ENCODE measurements around the gene ELOVL1.

Gene ELOVL1

GRCh38 chr1:43365678-43366077, 2.1 kb downstream of the ELOVL1 start:
- 84% methylated on average over 2 of the region's 2 CpGs for WGBS
- Histone ChIP-seq H3K27ac (ENCODE audit: low read depth, low read length) (no peak overlapping the region), H3K4me1 (ENCODE audit: insufficient read depth, low read length) (peaks cover 15% of the 10 kb centered on the region), H3K9me3 (ENCODE audit: insufficient read depth, low read depth, low read length) (no peaks in the 10 kb centered on the region), H3K9ac (ENCODE audit: low read depth, low read length) (no peak overlapping the region), H3K4me3 (ENCODE audit: low read length) (peak overlapping the region; percentile 92), H3K27me3 (ENCODE audit: insufficient read depth, low read length) (no peaks in the 10 kb centered on the region), H3K36me3 (ENCODE audit: insufficient read depth, low read length) (peaks cover 46% of the 10 kb centered on the region)

GRCh38 chr1:43363935-43364525, 3.8 kb downstream of the ELOVL1 start:
- Histone ChIP-seq H3K4me1 (ENCODE audit: insufficient read depth, low read length) (peaks cover 24% of the 10 kb centered on the region), H3K27ac (ENCODE audit: low read depth, low read length) (no peak overlapping the region), H3K9me3 (ENCODE audit: insufficient read depth, low read depth, low read length) (no peaks in the 10 kb centered on the region), H3K9ac (ENCODE audit: low read depth, low read length) (no peak overlapping the region), H3K27me3 (ENCODE audit: insufficient read depth, low read length) (no peaks in the 10 kb centered on the region), H3K36me3 (ENCODE audit: insufficient read depth, low read length) (peaks cover 58% of the 10 kb centered on the region), H3K4me3 (ENCODE audit: low read length) (no peak overlapping the region)
- 87% methylated on average over 5 of the region's 5 CpGs for WGBS

GRCh38 chr1:43363283-43363934, 4.4 kb downstream of the ELOVL1 start:
- no peak overlapping the region for H3K9ac ChIP-seq (ENCODE audit: low read depth, low read length)
- peaks cover 58% of the 10 kb centered on the region for H3K36me3 ChIP-seq (ENCODE audit: insufficient read depth, low read length)
- no peaks in the 10 kb centered on the region for H3K27me3 ChIP-seq (ENCODE audit: insufficient read depth, low read length)
- H3K9me3 ChIP-seq (ENCODE audit: insufficient read depth, low read depth, low read length): no peaks in the 10 kb centered on the region
- no peak overlapping the region for H3K27ac ChIP-seq (ENCODE audit: low read depth, low read length)
- peaks cover 18% of the 10 kb centered on the region for H3K4me1 ChIP-seq (ENCODE audit: insufficient read depth, low read length)
- H3K4me3 ChIP-seq (ENCODE audit: low read length): no peak overlapping the region
- 89% methylated on average over 9 of the region's 9 CpGs for WGBS

- H3K4me3 ChIP-seq (ENCODE audit: low read length): peak overlapping the region; percentile 91
- 95% methylated on average over 4 of the region's 4 CpGs for WGBS
- H3K9ac ChIP-seq (ENCODE audit: low read depth, low read length): no peak overlapping the region
- peaks cover 13% of the 10 kb centered on the region; the same call in 1 of the 2 replicates for H3K4me1 ChIP-seq (ENCODE audit: insufficient read depth, low read length)
- H3K27me3 ChIP-seq (ENCODE audit: insufficient read depth, low read length): no peaks in the 10 kb centered on the region
- no peaks in the 10 kb centered on the region for H3K9me3 ChIP-seq (ENCODE audit: insufficient read depth, low read depth, low read length)
- H3K27ac ChIP-seq (ENCODE audit: low read depth, low read length): no peak overlapping the region
- H3K36me3 ChIP-seq (ENCODE audit: insufficient read depth, low read length): peaks cover 58% of the 10 kb centered on the region
Measured at GRCh38 chr1:43360616-43361015, 7.2 kb downstream of the ELOVL1 start.

DNA sequence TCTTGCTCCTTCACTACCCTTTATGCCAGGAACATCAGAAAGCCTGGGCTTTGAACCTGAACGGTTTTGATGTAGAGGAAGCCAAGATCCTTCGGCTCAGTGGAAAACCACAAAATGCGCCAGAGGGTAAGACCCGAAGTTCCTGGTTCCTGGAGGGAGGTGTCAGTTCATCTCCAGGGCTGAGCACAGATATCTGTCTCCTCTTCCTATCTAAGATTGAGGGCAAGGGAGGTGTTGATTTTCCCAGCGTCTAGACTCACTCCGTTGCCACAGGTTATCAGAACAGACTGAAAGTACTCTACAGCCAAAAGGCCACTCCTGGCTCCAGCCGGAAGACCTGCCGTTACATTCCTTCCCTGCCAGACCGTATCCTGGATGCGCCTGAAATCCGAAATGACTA, 8.1 kb downstream of the ELOVL1 start:
- Histone ChIP-seq H3K27ac (ENCODE audit: low read depth, low read length) (no peak overlapping the region), H3K4me3 (ENCODE audit: low read length) (peak overlapping the region; percentile 91), H3K9me3 (ENCODE audit: insufficient read depth, low read depth, low read length) (no peaks in the 10 kb centered on the region), H3K4me1 (ENCODE audit: insufficient read depth, low read length) (peaks cover 9% of the 10 kb centered on the region; the same call in 1 of the 2 replicates), H3K9ac (ENCODE audit: low read depth, low read length) (peak overlapping the region; percentile 88), H3K36me3 (ENCODE audit: insufficient read depth, low read length) (peaks cover 51% of the 10 kb centered on the region), H3K27me3 (ENCODE audit: insufficient read depth, low read length) (no peaks in the 10 kb centered on the region)
- WGBS: 59% methylated on average over 11 of the region's 11 CpGs

DNA sequence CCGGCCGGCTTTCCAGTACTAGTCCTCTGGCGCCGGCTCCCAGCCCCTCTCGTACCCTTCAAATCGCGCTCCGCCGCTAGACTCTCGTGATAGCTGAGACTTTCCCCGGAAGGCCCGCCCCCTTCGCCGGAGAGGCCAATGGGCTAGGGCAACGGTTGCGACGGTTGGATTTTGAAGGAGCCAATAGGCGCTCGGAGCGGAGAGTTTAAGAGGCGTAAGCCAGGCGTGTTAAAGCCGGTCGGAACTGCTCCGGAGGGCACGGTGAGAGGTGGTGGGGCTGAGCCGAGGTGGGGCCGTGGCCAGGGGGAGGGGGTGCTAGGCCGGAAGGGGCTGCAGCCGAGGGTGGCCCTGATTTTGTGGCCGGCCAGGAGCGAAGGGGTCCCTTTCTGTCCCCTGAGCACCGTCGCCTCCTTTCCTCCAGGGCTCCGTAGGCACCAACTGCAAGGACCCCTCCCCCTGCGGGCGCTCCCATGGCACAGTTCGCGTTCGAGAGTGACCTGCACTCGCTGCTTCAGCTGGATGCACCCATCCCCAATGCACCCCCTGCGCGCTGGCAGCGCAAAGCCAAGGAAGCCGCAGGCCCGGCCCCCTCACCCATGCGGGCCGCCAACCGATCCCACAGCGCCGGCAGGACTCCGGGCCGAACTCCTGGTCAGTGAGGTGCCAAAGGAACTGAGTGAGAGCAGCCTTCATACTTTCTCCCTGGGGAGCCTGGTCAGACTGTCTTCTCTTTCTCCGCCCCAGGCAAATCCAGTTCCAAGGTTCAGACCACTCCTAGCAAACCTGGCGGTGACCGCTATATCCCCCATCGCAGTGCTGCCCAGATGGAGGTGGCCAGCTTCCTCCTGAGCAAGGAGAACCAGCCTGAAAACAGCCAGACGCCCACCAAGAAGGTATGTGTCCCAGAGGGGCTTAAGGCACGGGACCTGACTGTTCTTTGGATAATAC, 8.8 kb downstream of the ELOVL1 start, which contains the start of gene CDC20:
Gene CDC20 (plus strand): TSS at position 236 of the 948 bp plus-strand sequence. CDS start 235 bp downstream, at position 471.
- Histone ChIP-seq H3K27me3 (ENCODE audit: insufficient read depth, low read length) (no peaks in the 10 kb centered on the region), H3K4me1 (ENCODE audit: insufficient read depth, low read length) (peaks cover 9% of the 10 kb centered on the region; the same call in 1 of the 2 replicates), H3K27ac (ENCODE audit: low read depth, low read length) (peak within 1 kb of the TSS; percentile 94), H3K9me3 (ENCODE audit: insufficient read depth, low read depth, low read length) (no peaks in the 10 kb centered on the region), H3K36me3 (ENCODE audit: insufficient read depth, low read length) (peaks cover 44% of the 10 kb centered on the region), H3K4me3 (ENCODE audit: low read length) (peak within 1 kb of the TSS; percentile 91), H3K9ac (ENCODE audit: low read depth, low read length) (peak within 1 kb of the TSS; percentile 96)
- 1% methylated on average over 59 of the region's 59 CpGs for WGBS

DNA sequence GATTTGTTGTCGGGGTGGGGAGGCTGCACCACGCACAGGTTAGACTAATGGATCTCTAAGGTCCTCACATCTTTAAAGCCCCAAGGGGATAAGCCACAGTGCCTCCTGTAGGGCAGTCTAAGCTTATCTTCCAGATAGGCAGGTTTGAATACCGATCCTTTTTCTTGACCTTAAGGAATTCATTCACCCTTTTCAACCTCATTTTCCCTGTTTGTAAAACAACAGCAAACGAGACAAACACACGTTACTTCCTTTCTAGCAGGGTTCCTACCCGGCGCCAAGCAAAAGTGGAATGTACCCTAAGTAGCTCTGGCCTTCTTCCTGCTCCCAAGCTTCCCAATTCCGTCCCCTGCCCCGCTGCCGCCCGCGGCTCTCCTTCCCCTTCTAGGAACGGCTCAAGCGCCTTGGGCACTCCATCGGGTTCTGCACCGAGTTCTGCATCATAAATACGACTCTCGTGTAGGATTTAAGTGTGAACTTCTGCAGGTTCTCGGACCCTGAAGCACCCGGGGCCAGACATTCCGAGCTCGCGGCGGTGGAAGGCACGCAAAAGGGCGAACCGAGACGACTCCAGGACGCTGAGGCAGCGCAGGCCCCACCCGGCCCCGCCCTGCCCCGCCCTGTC, 9.6 kb downstream of the ELOVL1 start:
- Histone ChIP-seq H3K4me1 (ENCODE audit: insufficient read depth, low read length) (peaks cover 9% of the 10 kb centered on the region; the same call in 1 of the 2 replicates), H3K9me3 (ENCODE audit: insufficient read depth, low read depth, low read length) (no peaks in the 10 kb centered on the region), H3K27ac (ENCODE audit: low read depth, low read length) (peak overlapping the region; percentile 94), H3K36me3 (ENCODE audit: insufficient read depth, low read length) (peaks cover 36% of the 10 kb centered on the region), H3K4me3 (ENCODE audit: low read length) (peak overlapping the region; percentile 91), H3K27me3 (ENCODE audit: insufficient read depth, low read length) (no peaks in the 10 kb centered on the region), H3K9ac (ENCODE audit: low read depth, low read length) (peak overlapping the region; percentile 96)
- WGBS: under 1% methylated on average over 33 of the region's 33 CpGs

DNA sequence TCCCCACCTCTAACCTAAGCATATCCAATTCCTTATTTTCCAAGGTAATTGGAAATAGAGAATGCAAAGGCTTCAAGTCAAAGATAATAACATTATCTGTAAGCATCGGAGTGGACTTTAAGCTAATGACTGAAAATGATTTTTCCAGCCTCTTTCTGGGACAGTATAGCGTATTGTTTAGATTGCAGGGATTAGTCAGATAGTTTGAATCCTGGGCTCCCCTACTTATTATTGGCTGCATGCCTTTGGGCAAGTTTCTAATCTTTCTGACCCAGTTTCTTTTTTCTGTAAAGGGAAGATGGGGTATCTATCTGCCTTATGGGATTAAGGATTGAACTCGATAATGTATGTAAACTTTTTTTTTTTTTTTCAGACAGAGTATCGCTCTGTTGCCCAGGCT, 10.6 kb downstream of the ELOVL1 start:
- Histone ChIP-seq H3K9me3 (ENCODE audit: insufficient read depth, low read depth, low read length) (no peaks in the 10 kb centered on the region), H3K9ac (ENCODE audit: low read depth, low read length) (no peak overlapping the region), H3K36me3 (ENCODE audit: insufficient read depth, low read length) (peaks cover 28% of the 10 kb centered on the region), H3K4me1 (ENCODE audit: insufficient read depth, low read length) (peaks cover 9% of the 10 kb centered on the region; the same call in 1 of the 2 replicates), H3K27ac (ENCODE audit: low read depth, low read length) (no peak overlapping the region), H3K4me3 (ENCODE audit: low read length) (no peak overlapping the region), H3K27me3 (ENCODE audit: insufficient read depth, low read length) (no peaks in the 10 kb centered on the region)
- 93% methylated on average over 4 of the region's 4 CpGs for WGBS

DNA sequence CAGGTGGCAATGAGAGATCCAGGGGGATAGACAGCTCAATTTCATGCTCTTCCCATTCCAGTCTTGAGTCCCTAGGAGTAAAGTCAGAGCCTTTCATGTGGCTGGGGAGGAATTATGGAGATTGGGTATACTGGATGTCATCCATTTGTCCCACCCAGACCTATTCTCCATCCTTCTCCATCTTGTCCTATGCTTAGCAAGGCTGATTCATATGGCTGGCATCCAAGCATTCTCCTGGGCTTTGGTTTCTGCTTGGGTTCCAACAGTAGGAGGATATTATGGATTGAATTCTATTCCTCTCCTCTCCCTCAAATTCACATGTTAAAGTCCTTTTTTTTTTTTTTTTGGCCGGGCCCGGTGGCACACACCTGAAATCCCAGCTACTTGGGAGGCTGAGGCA, 12.9 kb downstream of the ELOVL1 start:
- H3K9ac ChIP-seq (ENCODE audit: low read depth, low read length): no peak overlapping the region
- WGBS: 83% methylated on average over 2 of the region's 2 CpGs
- peaks cover 8% of the 10 kb centered on the region for H3K4me1 ChIP-seq (ENCODE audit: insufficient read depth, low read length)
- no peaks in the 10 kb centered on the region for H3K27me3 ChIP-seq (ENCODE audit: insufficient read depth, low read length)
- H3K9me3 ChIP-seq (ENCODE audit: insufficient read depth, low read depth, low read length): no peaks in the 10 kb centered on the region
- H3K27ac ChIP-seq (ENCODE audit: low read depth, low read length): no peak overlapping the region
- peaks cover 5% of the 10 kb centered on the region for H3K36me3 ChIP-seq (ENCODE audit: insufficient read depth, low read length)
- H3K4me3 ChIP-seq (ENCODE audit: low read length): no peak overlapping the region

DNA sequence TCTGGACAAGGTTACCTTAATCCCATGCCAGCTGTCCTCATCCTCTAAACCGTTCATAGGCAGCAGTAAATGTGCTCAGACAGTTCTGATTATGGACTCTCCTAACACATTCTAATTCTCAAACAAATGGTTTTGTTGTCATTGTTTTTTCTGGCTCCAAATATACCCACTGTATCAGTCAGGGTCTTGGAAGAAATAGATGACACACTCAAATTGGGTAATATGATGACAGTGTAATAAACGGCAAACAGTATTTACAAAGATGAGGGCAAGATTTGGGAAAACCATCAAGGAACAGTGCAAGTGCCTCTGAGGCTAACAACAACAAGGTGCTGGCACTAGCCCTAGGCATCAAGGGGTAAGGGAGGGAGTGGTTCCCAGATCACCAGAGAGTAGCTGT, 13.3 kb downstream of the ELOVL1 start:
- 63% methylated on average over 2 of the region's 2 CpGs for WGBS
- H3K4me1 ChIP-seq (ENCODE audit: insufficient read depth, low read length): peaks cover 9% of the 10 kb centered on the region

More for the DNA sequence above, 13.3 kb downstream of the ELOVL1 start:
- Histone ChIP-seq H3K36me3 (ENCODE audit: insufficient read depth, low read length) (no peaks in the 10 kb centered on the region), H3K9ac (ENCODE audit: low read depth, low read length) (no peak overlapping the region), H3K4me3 (ENCODE audit: low read length) (no peak overlapping the region), H3K9me3 (ENCODE audit: insufficient read depth, low read depth, low read length) (no peaks in the 10 kb centered on the region), H3K27me3 (ENCODE audit: insufficient read depth, low read length) (no peaks in the 10 kb centered on the region), H3K27ac (ENCODE audit: low read depth, low read length) (no peak overlapping the region)

Data from HUES64 (cell line).